DOHH2 (cell line): Measurements from ENCODE around the gene NXPH3.

Experiments
- CTCF ChIP-seq: fragments of 200-600 bp; sonication (generic); IDR thresholded peaks from one replicate; pipeline ENCODE4 v1.5.1; 2014; ENCODE audit warnings: antibody characterized with exemption, mild to moderate bottlenecking, low read depth, low read length; ENCODE audit not compliant: poor library complexity, severe bottlenecking
- EZH2phosphoT487 ChIP-seq: fragments of 200-600 bp; sonication (generic); IDR thresholded peaks from 2 replicates; pipeline ENCODE4 v1.6.1; 2017; ENCODE audit warnings: borderline replicate concordance, mild to moderate bottlenecking, antibody characterized with exemption, low read length, moderate library complexity, mixed read lengths

GRCh38 chr17:49583226-49583625, 7.6 kb downstream of the NXPH3 start:
- TF ChIP-seq CTCF (no peak), EZH2phosphoT487 (no peak)
